GM19468 (cell line): ENCODE data around the gene SLC24A3.

ENCODE experiments used
- ATAC-seq: cut with Tn5 transposase; IDR thresholded peaks from one replicate; pipeline ENCODE4 v1.9.1; 2021; ENCODE audit warnings: mild to moderate bottlenecking, moderate library complexity, moderate number of reproducible peaks; ENCODE audit not compliant: unreplicated experiment; ENCODE audit errors: extremely low read depth

The SLC24A3 gene

GRCh38 chr20:19333563-19333962, 121.1 kb downstream of the SLC24A3 start:
- no peak for ATAC-seq

GRCh38 chr20:19335341-19335740, 122.9 kb downstream of the SLC24A3 start:
- no peak for ATAC-seq

- no peak for ATAC-seq
Measured at GRCh38 chr20:19335916-19336315, 123.5 kb downstream of the SLC24A3 start.

- ATAC-seq: no peak
Measured at GRCh38 chr20:19336631-19337030, 124.2 kb downstream of the SLC24A3 start.

- no peak for ATAC-seq
Measured at GRCh38 chr20:19338380-19338779, 125.9 kb downstream of the SLC24A3 start.

GRCh38 chr20:19338960-19339359, 126.5 kb downstream of the SLC24A3 start:
- no peak for ATAC-seq

GRCh38 chr20:19341348-19342053, 129.1 kb downstream of the SLC24A3 start:
- ATAC-seq: no peak

- ATAC-seq: no peak
Measured at GRCh38 chr20:19344341-19344740, 131.9 kb downstream of the SLC24A3 start.

- ATAC-seq: peak; percentile 59
Measured at GRCh38 chr20:19347943-19348456, 135.6 kb downstream of the SLC24A3 start.

GRCh38 chr20:19348582-19348981, 136.1 kb downstream of the SLC24A3 start:
- ATAC-seq: no peak

- no peak for ATAC-seq
Measured at GRCh38 chr20:19349879-19350278, 137.4 kb downstream of the SLC24A3 start.

- ATAC-seq: no peak
Measured at GRCh38 chr20:19351542-19351941, 139.1 kb downstream of the SLC24A3 start.

GRCh38 chr20:19354950-19355349, 142.5 kb downstream of the SLC24A3 start:
- ATAC-seq: no peak

- ATAC-seq: no peak
Measured at GRCh38 chr20:19361790-19362189, 149.3 kb downstream of the SLC24A3 start.

- ATAC-seq: no peak
Measured at GRCh38 chr20:19363476-19363875, 151.0 kb downstream of the SLC24A3 start.

GRCh38 chr20:19367591-19367990, 155.1 kb downstream of the SLC24A3 start:
- ATAC-seq: no peak

GRCh38 chr20:19368351-19368750, 155.9 kb downstream of the SLC24A3 start:
- ATAC-seq: no peak

- no peak for ATAC-seq
Measured at GRCh38 chr20:19370076-19371075, 157.9 kb downstream of the SLC24A3 start.

- ATAC-seq: no peak
Measured at GRCh38 chr20:19371112-19371511, 158.7 kb downstream of the SLC24A3 start.

- ATAC-seq: no peak
Measured at GRCh38 chr20:19374216-19374615, 161.8 kb downstream of the SLC24A3 start.

- ATAC-seq: no peak
Measured at GRCh38 chr20:19375395-19375794, 163.0 kb downstream of the SLC24A3 start.
